GM21360 (cell line): ENCODE data around the gene LAMB1.

Source experiments
- ATAC-seq: cut with Tn5 transposase; IDR thresholded peaks from one replicate; pipeline ENCODE4 v1.9.1; 2021; ENCODE audit warnings: mild to moderate bottlenecking, moderate library complexity; ENCODE audit not compliant: unreplicated experiment

The LAMB1 gene

GRCh38 chr7:108018668-108019067 is 15.7 kb upstream of the LAMB1 start:
- ATAC-seq, result no peak

- ATAC-seq, result no peak
Measured at GRCh38 chr7:108017776-108018151, 14.8 kb upstream of the LAMB1 start.

GRCh38 chr7:108016841-108017775 is 14.1 kb upstream of the LAMB1 start:
- no peak for ATAC-seq

GRCh38 chr7:108015740-108016139 is 12.8 kb upstream of the LAMB1 start:
- ATAC-seq, result no peak

GRCh38 chr7:108014747-108015682 is 12.1 kb upstream of the LAMB1 start:
- no peak for ATAC-seq

- no peak for ATAC-seq
Measured at GRCh38 chr7:108014215-108014614, 11.3 kb upstream of the LAMB1 start.

- ATAC-seq, result no peak
Measured at GRCh38 chr7:108012499-108013430, 9.8 kb upstream of the LAMB1 start.

- no peak for ATAC-seq
Measured at GRCh38 chr7:108010377-108010776, 7.4 kb upstream of the LAMB1 start.

- ATAC-seq, result no peak
Measured at GRCh38 chr7:108009873-108010272, 6.9 kb upstream of the LAMB1 start.

GRCh38 chr7:108008827-108009226 is 5.9 kb upstream of the LAMB1 start:
- ATAC-seq, result no peak

- no peak for ATAC-seq
Measured at GRCh38 chr7:108008240-108008639, 5.3 kb upstream of the LAMB1 start.

GRCh38 chr7:108007762-108008161 is 4.8 kb upstream of the LAMB1 start:
- ATAC-seq, result no peak

- no peak for ATAC-seq
Measured at GRCh38 chr7:108007261-108007660, 4.3 kb upstream of the LAMB1 start.

GRCh38 chr7:108004220-108005142 is 1.5 kb upstream of the LAMB1 start:
- no peak for ATAC-seq

- no peak for ATAC-seq
Measured at GRCh38 chr7:108003599-108003935, 606 bp upstream of the LAMB1 start.

- ATAC-seq, result no peak
Measured at GRCh38 chr7:108001764-108002725, 916 bp downstream of the LAMB1 start.

GRCh38 chr7:108000875-108001763 is 1.8 kb downstream of the LAMB1 start:
- no peak for ATAC-seq
